ENCODE data around the gene SPAG6. TPM values are rescaled to one million over a fixed set of nuclear protein-coding genes. Genes with fewer than 3 reads are reported as not detected.

Gene SPAG6
- total and polyA plus RNA-seq, 2 of the 8 experiments (the other 6 are each of a cell fraction or from before 2014, with no cell fraction given): 0.14 TPM; not detected in 1

- 94% methylated on average over 4 of the region's 4 CpGs; no CpG with 5 or more reads in 1 of the 2 experiments for WGBS, 2 experiments (ENCODE audit: extremely low coverage in 1 of 2, insufficient coverage in 1 of 2, insufficient read length in 1 of 2, insufficient replicate concordance in 2 of 2, low coverage in 1 of 2, low lambda C conversion rate in 2 of 2, missing lambda C conversion rate in 1 of 2)
- Histone ChIP-seq H3K27ac (ENCODE audit: low read depth, low read length) (no peak overlapping the region), H3K4me1 (replicated peaks in 1 of 4; ENCODE audit: control insufficient read depth in 3 of 4, insufficient read depth in 4 of 4, low read length in 3 of 4) (no peaks in the 10 kb centered on the region), H3K27me3 (replicated peaks in 1 of 4; ENCODE audit: control insufficient read depth in 3 of 4, extremely low read depth in 1 of 4, insufficient read depth in 3 of 4, low read length in 3 of 4) (no peaks in the 10 kb centered on the region), H3K9ac (replicated peaks in 1 of 4; ENCODE audit: extremely low read depth in 1 of 4, low read depth in 3 of 4, low read length in 3 of 4) (no peak overlapping the region), H4K8ac (ENCODE audit: extremely low read depth, insufficient read depth, low read length) (no peak overlapping the region), H2BK12ac (ENCODE audit: low read depth, low read length) (no peak overlapping the region), H3K9me3 (ENCODE audit: insufficient read depth in 2 of 2, low read depth in 1 of 2, low read length in 1 of 2) (no peaks in the 10 kb centered on the region), H4K91ac (replicated peaks; ENCODE audit: insufficient read length, low read length) (no peak overlapping the region), H3K36me3 (ENCODE audit: control insufficient read depth in 2 of 4, insufficient read depth in 4 of 4, low read length in 3 of 4) (no peaks in the 10 kb centered on the region), H3K23ac (ENCODE audit: insufficient read length) (no peak overlapping the region), H3K14ac (ENCODE audit: insufficient read length) (no peak overlapping the region), H2AFZ (ENCODE audit: low read length) (no peak overlapping the region), H4K5ac (ENCODE audit: insufficient read length, low read depth, low read length) (no peak overlapping the region), H3K4me2 (ENCODE audit: insufficient read depth in 1 of 2, low read depth in 2 of 2, low read length in 2 of 2) (no peak overlapping the region), H3K79me1 (ENCODE audit: low read depth, low read length) (no peaks in the 10 kb centered on the region), H2BK15ac (ENCODE audit: low read length) (no peak overlapping the region), H3K18ac (ENCODE audit: extremely low read depth, low read length) (no peak overlapping the region), H2BK5ac (ENCODE audit: low read depth, low read length) (no peak overlapping the region), H4K20me1 (replicated peaks in 1 of 2; ENCODE audit: control insufficient read depth in 1 of 2, insufficient read depth in 2 of 2, low read length in 2 of 2) (no peaks in the 10 kb centered on the region), H2BK20ac (ENCODE audit: low read length) (no peak overlapping the region), H2AK5ac (ENCODE audit: low read depth, low read length) (no peak overlapping the region), H3K4ac (replicated peaks; ENCODE audit: insufficient read length, low read depth, low read length) (no peak overlapping the region), H3K79me2 (ENCODE audit: control insufficient read depth in 1 of 2, insufficient read depth in 2 of 2, low read length in 2 of 2) (no peaks in the 10 kb centered on the region), H2BK120ac (replicated peaks; ENCODE audit: low read depth, low read length) (no peak overlapping the region), H3K23me2 (ENCODE audit: low read depth, low read length) (no peaks in the 10 kb centered on the region), H3K56ac (replicated peaks; ENCODE audit: insufficient read length, low read depth, low read length) (no peak overlapping the region), H3K4me3 (ENCODE audit: extremely low read depth in 1 of 4, insufficient read depth in 2 of 4, low read depth in 3 of 4, low read length in 4 of 4) (no peak overlapping the region)
- FAIRE-seq (no peak), DNase-seq (ENCODE audit: low read depth in 1 of 2, low spot score in 2 of 2) (no peak)
- ChIA-PET POLR2A (ENCODE audit: partially characterized antibody) (no interaction called here), CTCF (ENCODE audit: partially characterized antibody) (interaction anchor here (0.5 kb wide), 1 partner anchor 386 kb away, joined by 3 read pairs; no protein-coding TSS in a partner anchor)
- TF ChIP-seq, protein P1, sequence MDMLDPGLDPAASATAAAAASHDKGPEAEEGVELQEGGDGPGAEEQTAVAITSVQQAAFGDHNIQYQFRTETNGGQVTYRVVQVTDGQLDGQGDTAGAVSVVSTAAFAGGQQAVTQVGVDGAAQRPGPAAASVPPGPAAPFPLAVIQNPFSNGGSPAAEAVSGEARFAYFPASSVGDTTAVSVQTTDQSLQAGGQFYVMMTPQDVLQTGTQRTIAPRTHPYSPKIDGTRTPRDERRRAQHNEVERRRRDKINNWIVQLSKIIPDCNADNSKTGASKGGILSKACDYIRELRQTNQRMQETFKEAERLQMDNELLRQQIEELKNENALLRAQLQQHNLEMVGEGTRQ (IDR thresholded peaks at IDR 0.05; ENCODE audit: low read length): no peak
- TF ChIP-seq MAX (IDR thresholded peaks at IDR 0.05) (no peak), CTCF (IDR thresholded peaks at IDR 0.05; ENCODE audit: control extremely low read depth in 1 of 3, insufficient read depth in 1 of 3, low read depth in 1 of 3, low read length in 3 of 3) (no peak), ZNF274 (IDR thresholded peaks at IDR 0.05; ENCODE audit: borderline replicate concordance, extremely low read depth, low read length) (no peak), RXRA (IDR thresholded peaks at IDR 0.05; ENCODE audit: insufficient read depth, low read depth, low read length) (no peak), ASH2L (IDR thresholded peaks at IDR 0.05; ENCODE audit: low read length) (no peak), SIX5 (IDR thresholded peaks at IDR 0.05; ENCODE audit: low read depth, low read length) (no peak), FOSL1 (IDR thresholded peaks at IDR 0.05; ENCODE audit: insufficient read depth, low read depth, low read length) (no peak), CREB1 (IDR thresholded peaks at IDR 0.05) (no peak), SP4 (IDR thresholded peaks at IDR 0.05; ENCODE audit: low read length) (no peak), CHD1 (IDR thresholded peaks at IDR 0.05; ENCODE audit: low read depth, low read length) (no peak)
These were observed 11.1 kb downstream of the SPAG6 start for GRCh38 chr10:22356324-22356873.

Data from H1 (cell line).